ENCODE measurements around the gene DRC7. TPM values are rescaled to one million over a fixed set of nuclear protein-coding genes. Genes with fewer than 3 reads are reported as not detected.

The DRC7 gene
- total RNA-seq, 1 donor from 2014 or later = not detected

DNA sequence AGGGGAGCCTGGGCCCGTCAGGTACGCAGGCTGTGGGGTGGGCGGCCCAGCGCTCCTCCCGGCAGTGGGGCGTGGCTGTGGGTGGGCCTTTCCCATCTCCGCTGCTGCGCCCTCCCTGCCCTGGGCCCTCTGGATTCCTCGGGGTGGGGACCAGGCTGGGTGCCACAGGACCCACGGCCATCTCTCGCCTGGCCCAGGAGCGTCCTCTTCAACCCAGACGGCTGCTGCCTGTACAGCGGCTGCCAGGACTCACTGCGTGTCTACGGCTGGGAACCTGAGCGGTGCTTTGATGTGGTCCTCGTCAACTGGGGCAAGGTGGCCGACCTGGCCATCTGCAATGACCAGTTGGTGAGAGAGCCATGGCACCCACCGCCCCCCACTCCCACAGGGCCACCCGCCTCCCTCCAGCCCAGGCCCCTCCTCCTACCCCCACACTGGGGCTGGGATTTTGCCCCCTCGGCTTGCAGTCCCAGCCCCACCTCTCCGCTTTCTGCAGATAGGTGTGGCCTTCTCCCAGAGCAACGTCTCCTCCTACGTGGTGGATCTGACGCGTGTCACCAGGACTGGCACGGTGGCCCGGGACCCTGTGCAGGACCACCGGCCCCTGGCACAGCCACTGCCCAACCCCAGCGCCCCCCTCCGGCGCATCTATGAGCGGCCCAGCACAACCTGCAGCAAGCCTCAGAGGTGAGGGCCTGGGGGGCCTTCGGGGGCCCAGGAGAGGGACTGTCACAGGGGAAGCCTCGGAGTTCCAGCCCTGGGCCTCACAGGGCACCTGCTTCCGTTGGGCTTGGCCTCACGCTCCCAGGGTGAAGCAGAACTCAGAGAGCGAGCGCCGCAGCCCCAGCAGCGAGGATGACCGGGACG lies 58.2 kb downstream of the DRC7 start:
- no peak overlapping the region for H3K4me3 ChIP-seq
- TF ChIP-seq POLR2AphosphoS5 (IDR thresholded peaks at IDR 0.05; ENCODE audit: insufficient read depth in 1 of 2, low read depth in 1 of 2) (no peak), POLR2A (IDR thresholded peaks at IDR 0.05) (no peak)
- TF ChIP-seq, protein P1, sequence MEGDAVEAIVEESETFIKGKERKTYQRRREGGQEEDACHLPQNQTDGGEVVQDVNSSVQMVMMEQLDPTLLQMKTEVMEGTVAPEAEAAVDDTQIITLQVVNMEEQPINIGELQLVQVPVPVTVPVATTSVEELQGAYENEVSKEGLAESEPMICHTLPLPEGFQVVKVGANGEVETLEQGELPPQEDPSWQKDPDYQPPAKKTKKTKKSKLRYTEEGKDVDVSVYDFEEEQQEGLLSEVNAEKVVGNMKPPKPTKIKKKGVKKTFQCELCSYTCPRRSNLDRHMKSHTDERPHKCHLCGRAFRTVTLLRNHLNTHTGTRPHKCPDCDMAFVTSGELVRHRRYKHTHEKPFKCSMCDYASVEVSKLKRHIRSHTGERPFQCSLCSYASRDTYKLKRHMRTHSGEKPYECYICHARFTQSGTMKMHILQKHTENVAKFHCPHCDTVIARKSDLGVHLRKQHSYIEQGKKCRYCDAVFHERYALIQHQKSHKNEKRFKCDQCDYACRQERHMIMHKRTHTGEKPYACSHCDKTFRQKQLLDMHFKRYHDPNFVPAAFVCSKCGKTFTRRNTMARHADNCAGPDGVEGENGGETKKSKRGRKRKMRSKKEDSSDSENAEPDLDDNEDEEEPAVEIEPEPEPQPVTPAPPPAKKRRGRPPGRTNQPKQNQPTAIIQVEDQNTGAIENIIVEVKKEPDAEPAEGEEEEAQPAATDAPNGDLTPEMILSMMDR (IDR thresholded peaks at IDR 0.05) = no peak
- H3K27me3 ChIP-seq = no peaks in the 10 kb centered on the region
- no peak overlapping the region for H3K27ac ChIP-seq
- DNase-seq (ENCODE audit: extremely low spot score in 2 of 2) = no peak
- no peaks in the 10 kb centered on the region for H3K36me3 ChIP-seq
- H3K9me3 ChIP-seq = no peaks in the 10 kb centered on the region
- H3K4me1 ChIP-seq = peaks cover 8% of the 10 kb centered on the region
- intact Hi-C loops (cut with DNase I) = loop anchor here (10.0 kb wide), 1 partner anchor 242 kb away; no protein-coding TSS in a partner anchor

DNA sequence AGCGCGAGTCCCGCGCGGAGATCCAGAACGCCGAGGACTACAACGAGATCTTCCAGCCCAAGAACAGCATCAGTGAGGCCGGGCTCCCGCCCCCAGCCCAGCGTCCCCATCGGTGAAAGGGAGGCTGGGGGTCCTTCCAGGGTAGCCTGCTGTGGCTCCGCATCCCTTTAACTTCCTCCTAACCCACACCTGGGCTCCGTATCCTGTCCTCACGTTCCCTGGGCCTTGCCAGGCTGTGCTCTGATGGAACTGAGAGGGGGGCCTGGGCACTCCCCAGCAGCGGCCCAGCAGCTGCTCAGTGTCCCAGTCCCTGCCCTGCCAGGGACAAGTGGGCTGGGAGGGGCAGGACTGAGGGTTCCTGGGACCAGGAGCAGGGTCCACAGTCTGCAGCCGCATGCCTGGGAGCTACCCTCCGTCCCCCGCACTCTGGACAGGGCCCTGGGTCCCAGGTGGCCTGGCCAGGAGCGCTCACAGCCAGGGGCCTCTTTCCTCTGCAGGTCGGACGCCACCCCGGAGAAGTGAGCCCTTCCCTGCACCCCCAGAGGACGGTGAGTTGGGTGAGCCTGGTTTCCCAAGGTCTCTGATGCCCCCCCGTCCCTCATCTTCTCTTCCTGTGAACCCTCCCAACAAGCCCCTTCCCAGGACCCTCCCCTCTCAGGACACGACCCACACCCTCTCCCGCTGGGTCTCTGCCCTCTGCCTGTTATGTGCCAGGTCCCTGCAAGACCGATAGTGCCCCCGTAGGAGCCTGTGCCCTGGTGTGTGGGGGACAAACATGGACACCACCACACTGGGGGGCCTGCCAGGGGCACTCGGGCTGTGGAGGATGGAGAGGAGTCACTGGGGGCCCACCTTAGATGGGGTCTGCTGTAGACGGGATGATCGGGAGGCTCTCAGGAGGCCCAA lies 59.1 kb downstream of the DRC7 start:
- Histone ChIP-seq H3K4me3 (no peak overlapping the region), H3K27ac (no peak overlapping the region), H3K27me3 (no peaks in the 10 kb centered on the region), H3K4me1 (peaks cover 8% of the 10 kb centered on the region), H3K9me3 (no peaks in the 10 kb centered on the region), H3K36me3 (no peaks in the 10 kb centered on the region)
- TF ChIP-seq, protein P1 (IDR thresholded peaks at IDR 0.05) = no peak
- TF ChIP-seq POLR2AphosphoS5 (IDR thresholded peaks at IDR 0.05; ENCODE audit: insufficient read depth in 1 of 2, low read depth in 1 of 2) (no peak), POLR2A (IDR thresholded peaks at IDR 0.05) (no peak)
- intact Hi-C loops (cut with DNase I) = loop anchor here (10.0 kb wide), 1 partner anchor 241 kb away; no protein-coding TSS in a partner anchor
- no peak for DNase-seq (ENCODE audit: extremely low spot score in 2 of 2)

DNA sequence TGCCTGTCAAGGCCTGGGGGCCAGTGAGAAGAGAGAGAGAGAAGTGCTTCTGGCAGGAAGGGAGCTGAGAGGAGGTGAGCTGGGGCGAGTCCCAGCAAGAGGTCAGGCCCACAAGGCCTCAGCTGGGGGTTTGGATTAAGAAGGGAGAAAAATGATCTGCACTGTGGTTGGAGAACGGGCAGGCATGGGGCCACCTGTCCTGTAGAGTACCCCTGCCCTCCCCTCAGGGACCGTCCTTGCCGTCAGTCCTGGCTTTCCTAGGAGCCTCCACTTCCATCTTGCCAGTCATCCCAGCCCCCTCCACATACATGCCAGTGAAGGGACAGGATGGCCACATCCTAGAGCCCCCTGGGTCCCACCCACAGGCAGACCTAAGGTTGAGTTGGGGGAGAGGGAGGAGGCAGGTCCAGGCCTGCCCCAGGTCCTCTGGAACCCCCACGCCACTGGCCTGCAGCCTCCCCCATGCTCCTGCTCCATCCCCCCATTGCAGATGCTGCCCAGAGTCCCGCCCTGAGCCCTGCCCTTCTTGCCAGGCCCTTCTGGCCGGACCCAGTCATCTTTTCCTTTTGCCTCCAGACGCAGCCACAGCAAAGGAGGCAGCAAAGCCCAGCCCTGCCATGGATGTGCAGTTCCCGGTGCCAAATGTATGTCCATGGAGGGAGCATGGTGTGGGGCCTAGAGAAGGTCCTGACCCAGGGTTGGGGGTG lies 59.9 kb downstream of the DRC7 start:
- H3K4me1 ChIP-seq = peaks cover 8% of the 10 kb centered on the region
- DNase-seq (ENCODE audit: extremely low spot score in 2 of 2) = no peak
- no peaks in the 10 kb centered on the region for H3K9me3 ChIP-seq
- no peaks in the 10 kb centered on the region for H3K27me3 ChIP-seq
- H3K27ac ChIP-seq = no peak overlapping the region
- no peaks in the 10 kb centered on the region for H3K36me3 ChIP-seq
- intact Hi-C loops (cut with DNase I) = loop anchor here (5.0 to 10.0 kb wide), 2 partner anchors 108 to 240 kb away; no protein-coding TSS in a partner anchor
- no peak overlapping the region for H3K4me3 ChIP-seq
- TF ChIP-seq POLR2A (IDR thresholded peaks at IDR 0.05) = no peak
- no peak for TF ChIP-seq POLR2AphosphoS5 (IDR thresholded peaks at IDR 0.05; ENCODE audit: insufficient read depth in 1 of 2, low read depth in 1 of 2)
- TF ChIP-seq, protein P1 (IDR thresholded peaks at IDR 0.05) = no peak

DNA sequence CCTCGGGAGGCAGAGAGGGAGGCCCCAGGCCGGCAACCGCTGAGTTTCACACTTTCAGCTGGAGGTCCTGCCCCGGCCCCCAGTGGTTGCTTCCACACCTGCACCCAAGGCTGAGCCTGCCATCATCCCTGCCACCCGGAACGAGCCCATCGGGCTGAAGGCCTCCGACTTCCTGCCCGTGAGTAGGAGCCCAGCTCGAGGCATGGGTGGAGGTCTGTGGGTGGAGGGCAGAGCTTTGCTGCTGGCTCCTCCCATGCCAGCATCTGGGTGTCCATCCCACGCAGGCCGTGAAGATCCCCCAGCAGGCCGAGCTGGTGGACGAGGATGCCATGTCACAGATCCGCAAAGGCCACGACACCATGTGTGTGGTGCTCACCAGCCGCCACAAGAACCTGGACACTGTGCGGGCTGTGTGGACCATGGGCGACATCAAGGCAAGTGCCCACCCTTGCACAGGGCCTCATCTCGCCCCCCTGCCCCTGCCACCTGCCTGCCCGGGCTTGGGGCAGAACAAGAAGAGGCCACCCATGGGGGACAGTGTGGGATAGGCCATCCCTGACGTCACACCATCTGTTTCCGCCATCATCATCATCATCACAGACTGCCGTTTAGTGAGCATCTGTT lies 60.6 kb downstream of the DRC7 start:
- intact Hi-C loops (cut with DNase I) = loop anchor here (5.0 to 10.0 kb wide), 2 partner anchors 107 to 240 kb away; no protein-coding TSS in a partner anchor
- no peaks in the 10 kb centered on the region for H3K36me3 ChIP-seq

More for the DNA sequence above, 60.6 kb downstream of the DRC7 start:
- no peak for DNase-seq (ENCODE audit: extremely low spot score in 2 of 2)
- TF ChIP-seq POLR2A (IDR thresholded peaks at IDR 0.05) (no peak), POLR2AphosphoS5 (IDR thresholded peaks at IDR 0.05; ENCODE audit: insufficient read depth in 1 of 2, low read depth in 1 of 2) (no peak)
- TF ChIP-seq, protein P1 (IDR thresholded peaks at IDR 0.05) = no peak
- Histone ChIP-seq H3K4me1 (peaks cover 8% of the 10 kb centered on the region), H3K27me3 (no peaks in the 10 kb centered on the region), H3K27ac (no peak overlapping the region), H3K9me3 (no peaks in the 10 kb centered on the region), H3K4me3 (no peak overlapping the region)
